K562 (cell line): ENCODE data around the gene MARK2. TPM values are rescaled to one million over a fixed set of nuclear protein-coding genes. Genes with fewer than 3 reads are reported as not detected.
A peak's percentile ranks its signal among the peaks of the same experiment; 100 is the strongest.

Experiments
- ATAC-seq: fragments of 200-7000 bp; cut with Tn5 transposase; 3 replicates; pipeline ENCODE4 v1.9.1; 2020; ENCODE audit warnings: moderate library complexity
- BruUV-seq: library from RNA; stranded (reverse); fragments of 400-500 nt; replicated peaks from 2 replicates; lab custom pipeline; 2021; lab: Mats Ljungman, UMichigan
- CTCF ChIA-PET: fragments of 300-600 bp; formaldehyde crosslinking; extraction: SDS; loops from one replicate; lab custom pipeline; 2021; ENCODE audit warnings: low intra/inter-chr PET ratio; lab: Yijun Ruan, JAX
- POLR2A ChIA-PET: fragments of 300-600, 350-650 bp; sonication (Branson Sonifier 250); formaldehyde crosslinking; extraction: SDS; loops from one replicate; lab custom pipeline; 2021; ENCODE audit warnings: antibody characterized with exemption, inconsistent platforms; lab: Yijun Ruan, JAX
- DNase-seq, 4 experiments: peaks; one replicate each; pipeline versions ENCODE4 v3.0.0 to v3.0.0-alpha.2; 2011 to 2018; ENCODE audit warnings: low spot score in 3 of 4, mixed read lengths in 3 of 4; ENCODE audit errors: extremely low read depth in 1 of 4
- FAIRE-seq: peaks from 2 replicates; lab custom pipeline; 2011; peaks lifted over from hg19 to GRCh38; lab: Jason Lieb, UNC
- H2AFZ ChIP-seq: 2 replicates; pipeline ENCODE4 v1.6.0; 2011; ENCODE audit warnings: low read depth, low read length, control low read depth, inconsistent platforms
- H3K27ac ChIP-seq: fragments of 200-600 bp; 3 replicates; pipeline ENCODE4 v1.8.0; 2011; ENCODE audit warnings: low read depth, mild to moderate bottlenecking, control low read depth, inconsistent platforms, low read length, moderate library complexity, mixed read lengths; ENCODE audit errors: extremely low read depth
- H3K27me3 ChIP-seq, 2 experiments: fragments of 300-600 bp in 1 of 2; 2 replicates in 1 of 2; 3 replicates in 1 of 2; pipeline versions ENCODE4 v1.6.0 to v1.8.0; 2011; ENCODE audit warnings: inconsistent platforms in 2 of 2, low read length in 2 of 2, mild to moderate bottlenecking in 1 of 2, mixed read lengths in 1 of 2, moderate library complexity in 1 of 2; ENCODE audit not compliant: control insufficient read depth in 2 of 2, insufficient read depth in 2 of 2
- H3K36me3 ChIP-seq: fragments of 300-600 bp; 3 replicates; pipeline ENCODE4 v1.8.0; 2011; ENCODE audit warnings: mild to moderate bottlenecking, low read length, inconsistent platforms; ENCODE audit not compliant: control insufficient read depth, insufficient read depth
- H3K4me1 ChIP-seq, 2 experiments: fragments of 200-600 bp in 1 of 2; replicated peaks in 1 of 2; 2 replicates in 1 of 2; 3 replicates in 1 of 2; pipeline versions ENCODE4 v1.5.1 to v1.8.0; 2011; ENCODE audit warnings: inconsistent platforms in 2 of 2, low read length in 2 of 2, mild to moderate bottlenecking in 1 of 2, mixed read lengths in 1 of 2, moderate library complexity in 1 of 2; ENCODE audit not compliant: control insufficient read depth in 2 of 2, insufficient read depth in 2 of 2
- H3K4me2 ChIP-seq: 2 replicates; pipeline ENCODE4 v1.6.1; 2011; ENCODE audit warnings: low read length, control low read depth, inconsistent platforms, mixed read lengths; ENCODE audit not compliant: insufficient read depth
- H3K4me3 ChIP-seq: fragments of 200-600 bp; sonication (generic), shearing (Covaris generic); 2 replicates; pipeline ENCODE4 v1.5.1; 2016; ENCODE audit warnings: control low read depth, inconsistent platforms
- H3K79me2 ChIP-seq: fragments of 200-600 bp; 3 replicates; pipeline ENCODE4 v1.8.0; 2011; ENCODE audit warnings: low read length, inconsistent platforms; ENCODE audit not compliant: control insufficient read depth, insufficient read depth
- H3K9ac ChIP-seq, 2 experiments: 2 replicates each; pipeline versions ENCODE4 v1.6.0 to v1.6.1; 2011; ENCODE audit warnings: low read depth in 2 of 2, low read length in 2 of 2, control low read depth in 1 of 2, inconsistent platforms in 1 of 2, mild to moderate bottlenecking in 1 of 2, mixed read lengths in 1 of 2; ENCODE audit not compliant: insufficient read depth in 1 of 2
- H3K9me1 ChIP-seq: one replicate; pipeline ENCODE4 v1.6.0; 2011; ENCODE audit warnings: inconsistent platforms, mild to moderate bottlenecking, low read length, moderate library complexity; ENCODE audit not compliant: control insufficient read depth, insufficient read depth
- H3K9me3 ChIP-seq: replicated peaks from 2 replicates; pipeline ENCODE4 v1.5.1; 2011; ENCODE audit warnings: low read depth, low read length, inconsistent platforms; ENCODE audit not compliant: control insufficient read depth, insufficient read depth
- H4K20me1 ChIP-seq: replicated peaks from 2 replicates; pipeline ENCODE4 v1.6.1; 2011; ENCODE audit warnings: low read length, inconsistent platforms, mixed read lengths; ENCODE audit not compliant: control insufficient read depth, insufficient read depth
- CXXC5 ChIP-seq: fragments of 250-450 bp; sonication (Bioruptor Pico); IDR thresholded peaks from 2 replicates; pipeline ENCODE4 v1.8.0; 2022; ENCODE audit warnings: inconsistent platforms, mild to moderate bottlenecking, moderate library complexity
- FOXK2 ChIP-seq, 2 experiments: fragments of 450-650 bp; IDR thresholded peaks in 1 of 2; conservative IDR thresholded peaks in 1 of 2; 2 replicates each; pipeline ENCODE4 v1.6.1; 2016; ENCODE audit warnings: low read depth in 2 of 2, mild to moderate bottlenecking in 1 of 2
- GATAD2A ChIP-seq: fragments of 450-650 bp; IDR thresholded peaks from 2 replicates; pipeline ENCODE4 v1.6.1; 2017
- XRCC4 ChIP-seq: IDR thresholded peaks from one replicate; pipeline ENCODE4 v1.6.1; 2011; ENCODE audit not compliant: insufficient read depth, insufficient read length; ENCODE audit errors: extremely low read depth
- ZNF23 ChIP-seq: fragments of 250-450 bp; sonication (Bioruptor Pico); IDR thresholded peaks from 2 replicates; pipeline ENCODE4 v1.4.0; 2020; ENCODE audit warnings: mild to moderate bottlenecking
- WGBS: fragments of 100-300 bp; shearing (Covaris generic); methylation state at CpG from one replicate; pipeline ENCODE4 v1.1.6; 2016; ENCODE audit warnings: low coverage, mixed read lengths; ENCODE audit not compliant: insufficient coverage; ENCODE audit errors: missing lambda C conversion rate; 5-methylcytosine and 5-hydroxymethylcytosine counted together
- in situ Hi-C: fragments of 300-500 bp; cut with MboI; formaldehyde crosslinking; loops from 4 replicates; pipeline ENCODE4 v1.15.0; 2018; ENCODE audit warnings: inconsistent platforms, mixed read lengths
- intact Hi-C: fragments of 100-400 bp; cut with micrococcal nuclease; formaldehyde crosslinking; loops from 2 replicates; pipeline ENCODE4 v1.14.2; 2022
- polyA plus RNA-seq, 8 experiments: library from polyadenylated mRNA; depleted of rRNA in 4 of 8; stranded (reverse) in 5 of 8; unstranded in 3 of 8; fragments of >200 nt; fragmentation: Nextera tagmentation in 2 of 8; fragmentation: Illumina TruSeq in 1 of 8; extraction: Ambion mirVana in 2 of 8; extraction: Trizol in 1 of 8; gene quantifications; 2 replicates each; pipeline versions ENCODE4 v1.2.1 to v1.2.3, GENCODE V29; 2011 to 2014; ENCODE audit warnings: inconsistent platforms in 1 of 8, missing spikeins in 1 of 8
- total RNA-seq, 7 experiments: library from RNA; depleted of rRNA in 6 of 7; stranded (reverse); fragments of >200 nt in 6 of 7; fragmentation: Illumina TruSeq in 2 of 7; extraction: Trizol in 2 of 7; gene quantifications; 2 replicates each; pipeline versions ENCODE4 v1.2.1 to v1.2.3, GENCODE V29; 2011 to 2021; ENCODE audit warnings: low replicate concordance in 1 of 7
- TF ChIP-seq, protein P1 (sequence below): sonication (generic); formaldehyde crosslinking; IDR thresholded peaks from 2 replicates; pipeline ENCODE4 v1.8.0; 2022; ENCODE audit warnings: mild to moderate bottlenecking, low read depth, missing genetic modification reagents
- TF ChIP-seq, protein P2 (sequence below): sonication (generic); formaldehyde crosslinking; IDR thresholded peaks from 2 replicates; pipeline ENCODE4 v1.5.0; 2020; ENCODE audit warnings: missing genetic modification reagents
- TF ChIP-seq, protein P3 (sequence below): IDR thresholded peaks from 2 replicates; pipeline ENCODE4 v1.6.1; 2016; ENCODE audit warnings: missing genetic modification characterization, missing compliant biosample characterization

The MARK2 gene
- total and polyA plus RNA-seq, 9 of the 15 experiments (the other 6 are each of a cell fraction or from before 2014, with no cell fraction given): 0.32 to 43.5 (median 15.1) TPM

DNA sequence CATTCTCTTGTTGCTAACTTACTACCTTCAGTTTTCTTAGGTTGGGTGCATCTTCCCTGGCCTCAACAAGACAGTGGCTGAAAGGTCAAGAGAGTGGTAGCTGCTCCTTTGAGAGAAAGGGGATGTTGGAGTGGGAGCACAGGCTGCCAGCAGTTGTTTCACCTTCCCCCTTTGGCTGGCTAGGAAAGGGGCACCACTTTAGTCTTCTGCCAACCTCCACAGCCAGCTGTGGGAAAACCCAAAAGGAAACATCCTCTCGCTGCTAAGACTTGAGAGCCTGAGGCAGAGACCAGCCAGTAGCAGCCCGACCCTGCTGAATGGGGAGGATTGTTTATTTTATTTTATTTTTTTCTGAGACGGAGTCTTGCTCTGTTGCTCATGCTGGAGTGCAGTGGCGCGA lies 34.4 kb downstream of the MARK2 start:
- intact Hi-C loops (no loop called here), in situ Hi-C loops (no loop called here)
- Histone ChIP-seq H3K4me3 (no peak overlapping the region), H3K9me1 (no peaks in the 10 kb centered on the region), H3K79me2 (peaks cover 79% of the 10 kb centered on the region), H3K4me2 (no peak overlapping the region), H3K4me1 (peaks cover 35 to 39% of the 10 kb centered on the region in 2 experiments), H3K9me3 (no peaks in the 10 kb centered on the region), H3K27me3 (no peaks in the 10 kb centered on the region), H3K9ac (peak overlapping the region in 1 of 2 experiments; percentile 31; a peak in 1 of 4 replicates), H2AFZ (no peak overlapping the region), H4K20me1 (peaks cover 7% of the 10 kb centered on the region; the same call in 1 of the 2 replicates), H3K27ac (0 out of 3 replicates have a peak overlapping the region, but pooled peaks have one; percentile 29), H3K36me3 (peaks cover 31% of the 10 kb centered on the region; the same call in 2 of the 3 replicates)
- FAIRE-seq: no peak
- WGBS: 88% methylated on average over 5 of the region's 5 CpGs
- no peak for DNase-seq
- CTCF ChIA-PET: no interaction called here
- POLR2A ChIA-PET: interaction anchor here (0.6 to 1.8 kb wide), 8 partner anchors 11 to 197 kb away, joined by 3 to 8 read pairs (median 4); no protein-coding TSS in a partner anchor
- BruUV-seq: no TSS peak
- TF ChIP-seq, protein P1, sequence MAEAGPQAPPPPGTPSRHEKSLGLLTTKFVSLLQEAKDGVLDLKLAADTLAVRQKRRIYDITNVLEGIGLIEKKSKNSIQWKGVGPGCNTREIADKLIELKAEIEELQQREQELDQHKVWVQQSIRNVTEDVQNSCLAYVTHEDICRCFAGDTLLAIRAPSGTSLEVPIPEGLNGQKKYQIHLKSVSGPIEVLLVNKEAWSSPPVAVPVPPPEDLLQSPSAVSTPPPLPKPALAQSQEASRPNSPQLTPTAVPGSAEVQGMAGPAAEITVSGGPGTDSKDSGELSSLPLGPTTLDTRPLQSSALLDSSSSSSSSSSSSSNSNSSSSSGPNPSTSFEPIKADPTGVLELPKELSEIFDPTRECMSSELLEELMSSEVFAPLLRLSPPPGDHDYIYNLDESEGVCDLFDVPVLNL: no peak
- ATAC-seq: no peak

DNA sequence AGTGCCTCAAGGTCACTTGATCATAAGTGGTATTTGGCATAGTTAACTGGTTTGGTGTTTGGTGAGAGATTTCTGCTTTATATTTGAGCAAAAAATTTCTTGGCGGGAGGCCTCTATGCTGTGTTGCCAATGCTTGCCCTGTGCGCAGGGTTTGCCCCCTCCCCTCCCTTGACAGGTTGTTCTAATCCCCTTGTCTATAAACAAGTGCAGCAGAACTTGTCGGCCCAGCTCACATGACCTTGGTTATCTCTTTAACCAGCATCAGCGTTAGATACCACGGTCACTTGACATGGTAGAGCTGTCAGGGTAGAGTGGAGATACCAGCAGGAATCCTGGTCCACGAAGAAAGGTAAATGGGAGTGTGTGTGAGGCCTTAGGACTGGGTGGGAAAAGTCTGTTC lies 35.6 kb downstream of the MARK2 start:
- H3K9ac ChIP-seq: peak overlapping the region in 1 of 2 experiments; percentile 62; a peak in 1 of 4 replicates
- H3K9me3 ChIP-seq: no peaks in the 10 kb centered on the region
- peaks cover 76% of the 10 kb centered on the region for H3K79me2 ChIP-seq
- DNase-seq (peak in 2 of 4 experiments; percentile 29 to 62), ATAC-seq (no peak), FAIRE-seq (peak; percentile 67)
- peak overlapping the region; percentile 36; the same call in 1 of the 3 replicates for H3K27ac ChIP-seq
- in situ Hi-C loops: no loop called here
- CTCF ChIA-PET: no interaction called here
- peaks cover 37 to 42% of the 10 kb centered on the region in 2 experiments for H3K4me1 ChIP-seq
- no peak overlapping the region for H2AFZ ChIP-seq
- peaks cover 10% of the 10 kb centered on the region; the same call in 1 of the 2 replicates for H4K20me1 ChIP-seq
- intact Hi-C loops: no loop called here
- H3K36me3 ChIP-seq: peaks cover 31% of the 10 kb centered on the region; the same call in 2 of the 3 replicates
- H3K4me2 ChIP-seq: peak overlapping the region; percentile 59
- no TSS peak for BruUV-seq
- no peaks in the 10 kb centered on the region for H3K27me3 ChIP-seq
- no peaks in the 10 kb centered on the region for H3K9me1 ChIP-seq
- 14% methylated on average over 5 of the region's 6 CpGs for WGBS
- POLR2A ChIA-PET: interaction anchor here (1.0 to 2.6 kb wide), 3 partner anchors 10 to 31 kb away, joined by 4 to 11 read pairs (median 4); no protein-coding TSS in a partner anchor
- H3K4me3 ChIP-seq: no peak overlapping the region
- TF ChIP-seq FOXK2 (conservative IDR thresholded peaks at IDR 0.05 in 1 of 2, IDR thresholded peaks at IDR 0.05 in 1 of 2; ENCODE audit: low read depth in 2 of 2): peak in 1 of 2 experiments; percentile 32; a peak in 2 of 4 replicates
- TF ChIP-seq, protein P2, sequence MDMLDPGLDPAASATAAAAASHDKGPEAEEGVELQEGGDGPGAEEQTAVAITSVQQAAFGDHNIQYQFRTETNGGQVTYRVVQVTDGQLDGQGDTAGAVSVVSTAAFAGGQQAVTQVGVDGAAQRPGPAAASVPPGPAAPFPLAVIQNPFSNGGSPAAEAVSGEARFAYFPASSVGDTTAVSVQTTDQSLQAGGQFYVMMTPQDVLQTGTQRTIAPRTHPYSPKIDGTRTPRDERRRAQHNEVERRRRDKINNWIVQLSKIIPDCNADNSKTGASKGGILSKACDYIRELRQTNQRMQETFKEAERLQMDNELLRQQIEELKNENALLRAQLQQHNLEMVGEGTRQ (CRISPR knock-in tag): peak; percentile 53
- TF ChIP-seq, protein P1: no peak
- 0 out of 2 replicates have a peak, but pooled peaks have one; percentile 6 for TF ChIP-seq ZNF23 (CRISPR knock-in tag)
- TF ChIP-seq, protein P3, sequence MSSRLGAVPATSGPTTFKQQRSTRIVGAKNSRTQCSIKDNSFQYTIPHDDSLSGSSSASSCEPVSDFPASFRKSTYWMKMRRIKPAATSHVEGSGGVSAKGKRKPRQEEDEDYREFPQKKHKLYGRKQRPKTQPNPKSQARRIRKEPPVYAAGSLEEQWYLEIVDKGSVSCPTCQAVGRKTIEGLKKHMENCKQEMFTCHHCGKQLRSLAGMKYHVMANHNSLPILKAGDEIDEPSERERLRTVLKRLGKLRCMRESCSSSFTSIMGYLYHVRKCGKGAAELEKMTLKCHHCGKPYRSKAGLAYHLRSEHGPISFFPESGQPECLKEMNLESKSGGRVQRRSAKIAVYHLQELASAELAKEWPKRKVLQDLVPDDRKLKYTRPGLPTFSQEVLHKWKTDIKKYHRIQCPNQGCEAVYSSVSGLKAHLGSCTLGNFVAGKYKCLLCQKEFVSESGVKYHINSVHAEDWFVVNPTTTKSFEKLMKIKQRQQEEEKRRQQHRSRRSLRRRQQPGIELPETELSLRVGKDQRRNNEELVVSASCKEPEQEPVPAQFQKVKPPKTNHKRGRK: no peak
- no peak for TF ChIP-seq XRCC4
- TF ChIP-seq CXXC5 (CRISPR knock-in tag): peak; percentile 81
- peak; percentile 57; the same call in 1 of the 2 replicates for TF ChIP-seq GATAD2A
